H1 (cell line): ENCODE data around the gene RBM38. TPM values are rescaled to one million over a fixed set of nuclear protein-coding genes. Genes with fewer than 3 reads are reported as not detected.

Experiments
- CTCF ChIA-PET: fragments of 300-600 bp; sonication (Branson Sonifier 250); formaldehyde crosslinking; loops from one replicate; lab custom pipeline; 2021; ENCODE audit not compliant: partially characterized antibody; lab: Charles Lee
- POLR2A ChIA-PET: fragments of 300-600 bp; sonication (Branson Sonifier 250); formaldehyde crosslinking; loops from one replicate; lab custom pipeline; 2021; ENCODE audit warnings: inconsistent platforms; ENCODE audit not compliant: partially characterized antibody; lab: Charles Lee
- DNase-seq, 2 experiments: peaks; one replicate each; pipeline versions ENCODE4 v3.0.0 to v3.0.0-alpha.2; 2010 to 2022; ENCODE audit warnings: low spot score in 2 of 2, low read depth in 1 of 2, mixed read lengths in 1 of 2
- FAIRE-seq: peaks from 2 replicates; lab custom pipeline; 2011; peaks lifted over from hg19 to GRCh38; lab: Jason Lieb, UNC
- H2AFZ ChIP-seq: 2 replicates; pipeline ENCODE4 v1.8.1; 2012; ENCODE audit warnings: low read length, inconsistent platforms
- H2AK5ac ChIP-seq: 2 replicates; pipeline ENCODE4 v1.6.1; 2013; ENCODE audit warnings: low read depth, low read length
- H2BK120ac ChIP-seq: replicated peaks from 2 replicates; pipeline ENCODE3; 2013; ENCODE audit warnings: low read depth, low read length, inconsistent platforms
- H2BK12ac ChIP-seq: 2 replicates; pipeline ENCODE4 v1.6.1; 2013; ENCODE audit warnings: low read depth, low read length
- H2BK15ac ChIP-seq: 2 replicates; pipeline ENCODE4 v1.6.1; 2013; ENCODE audit warnings: low read length
- H2BK20ac ChIP-seq: 2 replicates; pipeline ENCODE4 v1.6.1; 2013; ENCODE audit warnings: low read length
- H2BK5ac ChIP-seq: 2 replicates; pipeline ENCODE4 v1.6.1; 2013; ENCODE audit warnings: low read depth, low read length
- H3K14ac ChIP-seq: 2 replicates; pipeline ENCODE4 v1.6.1; 2013; ENCODE audit warnings: inconsistent platforms; ENCODE audit not compliant: insufficient read length
- H3K18ac ChIP-seq: 2 replicates; pipeline ENCODE4 v1.6.1; 2013; ENCODE audit warnings: low read length; ENCODE audit errors: extremely low read depth
- H3K23ac ChIP-seq: 2 replicates; pipeline ENCODE4 v1.6.1; 2013; ENCODE audit warnings: inconsistent platforms; ENCODE audit not compliant: insufficient read length
- H3K23me2 ChIP-seq: 2 replicates; pipeline ENCODE4 v1.6.1; 2013; ENCODE audit warnings: low read depth, low read length
- H3K27ac ChIP-seq: 2 replicates; pipeline ENCODE4 v1.6.1; 2011; ENCODE audit warnings: low read depth, low read length, inconsistent platforms
- H3K27me3 ChIP-seq, 4 experiments: replicated peaks in 1 of 4; 1 replicate in 1 of 4; 2 replicates in 3 of 4; pipeline versions ENCODE4 v1.6.1 to v1.8.1; 2011 to 2013; ENCODE audit warnings: low read length in 3 of 4, mild to moderate bottlenecking in 3 of 4, inconsistent platforms in 2 of 4, mixed read lengths in 2 of 4, moderate library complexity in 1 of 4; ENCODE audit not compliant: control insufficient read depth in 3 of 4, insufficient read depth in 3 of 4; ENCODE audit errors: extremely low read depth in 1 of 4
- H3K36me3 ChIP-seq, 4 experiments: 2 replicates each; pipeline versions ENCODE4 v1.6.1 to v1.8.1; 2011 to 2013; ENCODE audit warnings: mild to moderate bottlenecking in 4 of 4, low read length in 3 of 4, moderate library complexity in 2 of 4, control low read depth in 1 of 4, inconsistent platforms in 1 of 4; ENCODE audit not compliant: insufficient read depth in 4 of 4, control insufficient read depth in 2 of 4
- H3K4ac ChIP-seq: replicated peaks from 2 replicates; pipeline ENCODE3; 2013; ENCODE audit warnings: low read length, low read depth, mixed read lengths, inconsistent platforms; ENCODE audit not compliant: insufficient read length
- H3K4me1 ChIP-seq, 4 experiments: replicated peaks in 1 of 4; 1 replicate in 1 of 4; 2 replicates in 3 of 4; pipeline versions ENCODE4 v1.6.1 to v1.8.1; 2011 to 2013; ENCODE audit warnings: low read length in 3 of 4, inconsistent platforms in 2 of 4, mixed read lengths in 1 of 4; ENCODE audit not compliant: insufficient read depth in 4 of 4, control insufficient read depth in 3 of 4
- H3K4me2 ChIP-seq, 2 experiments: 2 replicates each; pipeline versions ENCODE4 v1.6.1 to v1.8.1; 2011 to 2013; ENCODE audit warnings: low read depth in 2 of 2, low read length in 2 of 2, control low read depth in 1 of 2, inconsistent platforms in 1 of 2, mild to moderate bottlenecking in 1 of 2; ENCODE audit not compliant: insufficient read depth in 1 of 2
- H3K4me3 ChIP-seq, 4 experiments: fragments of 200-600, 300-600 bp in 1 of 4; sonication (generic), shearing (Covaris generic), sonication (Bioruptor Twin) in 1 of 4; 2 replicates each; pipeline versions ENCODE4 v1.5.1 to v1.8.1; 2011 to 2016; ENCODE audit warnings: low read length in 4 of 4, low read depth in 3 of 4, control low read depth in 2 of 4, inconsistent platforms in 2 of 4, mild to moderate bottlenecking in 2 of 4, mixed read lengths in 1 of 4, moderate library complexity in 1 of 4; ENCODE audit not compliant: insufficient read depth in 2 of 4; ENCODE audit errors: extremely low read depth in 1 of 4
- H3K56ac ChIP-seq: replicated peaks from 2 replicates; pipeline ENCODE3; 2013; ENCODE audit warnings: low read depth, mild to moderate bottlenecking, mixed read lengths, low read length, inconsistent platforms; ENCODE audit not compliant: insufficient read length
- H3K79me1 ChIP-seq: 2 replicates; pipeline ENCODE4 v1.6.1; 2013; ENCODE audit warnings: low read depth, low read length, control low read depth
- H3K79me2 ChIP-seq, 2 experiments: 2 replicates each; pipeline versions ENCODE4 v1.6.1 to v1.8.1; 2012 to 2013; ENCODE audit warnings: low read length in 2 of 2, mild to moderate bottlenecking in 2 of 2, inconsistent platforms in 1 of 2; ENCODE audit not compliant: insufficient read depth in 2 of 2, control insufficient read depth in 1 of 2
- H3K9ac ChIP-seq, 4 experiments: replicated peaks in 1 of 4; 1 replicate in 1 of 4; 2 replicates in 3 of 4; pipeline versions ENCODE4 v1.6.1 to v1.8.1; 2011 to 2013; ENCODE audit warnings: low read depth in 3 of 4, low read length in 3 of 4, control low read depth in 2 of 4, mild to moderate bottlenecking in 2 of 4, moderate library complexity in 2 of 4, inconsistent platforms in 1 of 4; ENCODE audit errors: extremely low read depth in 1 of 4
- H3K9me3 ChIP-seq, 2 experiments: 2 replicates each; pipeline versions ENCODE4 v1.6.1 to v1.8.1; 2012 to 2013; ENCODE audit warnings: mild to moderate bottlenecking in 2 of 2, moderate library complexity in 2 of 2, control low read depth in 1 of 2, inconsistent platforms in 1 of 2, low read depth in 1 of 2, low read length in 1 of 2, mixed read lengths in 1 of 2; ENCODE audit not compliant: insufficient read depth in 2 of 2
- H4K20me1 ChIP-seq, 2 experiments: replicated peaks in 1 of 2; 2 replicates each; pipeline versions ENCODE3 to v1.8.1; 2011 to 2013; ENCODE audit warnings: inconsistent platforms in 2 of 2, low read length in 2 of 2, mild to moderate bottlenecking in 1 of 2; ENCODE audit not compliant: insufficient read depth in 2 of 2, control insufficient read depth in 1 of 2
- H4K5ac ChIP-seq: 2 replicates; pipeline ENCODE4 v1.6.1; 2013; ENCODE audit warnings: low read length, low read depth, mixed read lengths, inconsistent platforms; ENCODE audit not compliant: insufficient read length
- H4K8ac ChIP-seq: 2 replicates; pipeline ENCODE4 v1.8.0; 2013; ENCODE audit warnings: mild to moderate bottlenecking, moderate library complexity, low read length, inconsistent platforms; ENCODE audit not compliant: insufficient read depth; ENCODE audit errors: extremely low read depth
- H4K91ac ChIP-seq: replicated peaks from 2 replicates; pipeline ENCODE3; 2013; ENCODE audit warnings: low read length, mixed read lengths, inconsistent platforms; ENCODE audit not compliant: insufficient read length
- ATF2 ChIP-seq: IDR thresholded peaks from 2 replicates; pipeline ENCODE4 v1.6.1; 2012; ENCODE audit warnings: low read length, inconsistent platforms
- CBX8 ChIP-seq: fragments of 300-800, 300-1000 bp; sonication (generic); IDR thresholded peaks from 2 replicates; pipeline ENCODE4 v1.7.1; 2016; ENCODE audit warnings: low read depth, low read length, borderline replicate concordance
- EZH2 ChIP-seq: fragments of 200-600 bp; sonication (generic); IDR thresholded peaks from 2 replicates; pipeline ENCODE4 v1.7.1; 2012; ENCODE audit warnings: low read depth, mild to moderate bottlenecking, moderate library complexity, low read length, inconsistent platforms; ENCODE audit not compliant: severe bottlenecking
- FOSL1 ChIP-seq: IDR thresholded peaks from 2 replicates; pipeline ENCODE4 v1.6.1; 2011; ENCODE audit warnings: mild to moderate bottlenecking, low read depth, low read length, moderate library complexity; ENCODE audit not compliant: insufficient read depth
- HDAC6 ChIP-seq: IDR thresholded peaks from one replicate; pipeline ENCODE4 v1.7.1; 2012; ENCODE audit warnings: low read depth, mild to moderate bottlenecking, inconsistent platforms, low read length, moderate library complexity
- KDM5A ChIP-seq: fragments of 200-600 bp; IDR thresholded peaks from 2 replicates; pipeline ENCODE4 v1.7.1; 2012; ENCODE audit warnings: mild to moderate bottlenecking, low read length, inconsistent platforms, mixed read lengths
- RNF2 ChIP-seq: fragments of 200-900, 300-1000 bp; sonication (generic); IDR thresholded peaks from 2 replicates; pipeline ENCODE4 v1.7.1; 2016; ENCODE audit warnings: borderline replicate concordance, low read depth, mild to moderate bottlenecking, antibody characterized with exemption, low read length; ENCODE audit not compliant: poor library complexity, severe bottlenecking; ENCODE audit errors: missing control alignments
- SIN3A ChIP-seq, 2 experiments: IDR thresholded peaks in 1 of 2; conservative IDR thresholded peaks in 1 of 2; 2 replicates each; pipeline ENCODE4 v1.6.1; 2011 to 2012; ENCODE audit warnings: low read length in 2 of 2, improper control_type of control experiment in 1 of 2, low read depth in 1 of 2, mild to moderate bottlenecking in 1 of 2
- SP4 ChIP-seq: IDR thresholded peaks from 2 replicates; pipeline ENCODE4 v1.6.1; 2012; ENCODE audit warnings: low read length, inconsistent platforms
- TCF12 ChIP-seq: IDR thresholded peaks from 2 replicates; pipeline ENCODE4 v1.6.1; 2011; ENCODE audit warnings: low read depth, mild to moderate bottlenecking, low read length
- WGBS, 2 experiments: shearing (Covaris generic) in 1 of 2; methylation state at CpG; one replicate each; pipeline versions ENCODE4 v1.1.6 to v1.1.7; 2013 to 2015; ENCODE audit warnings: low lambda C conversion rate in 2 of 2, mixed read lengths in 2 of 2, inconsistent platforms in 1 of 2, low coverage in 1 of 2, missing lambda C conversion rate in 1 of 2; ENCODE audit not compliant: insufficient replicate concordance in 2 of 2, insufficient coverage in 1 of 2, insufficient read length in 1 of 2; ENCODE audit errors: extremely low coverage in 1 of 2, missing lambda C conversion rate in 1 of 2; 5-methylcytosine and 5-hydroxymethylcytosine counted together
- polyA plus RNA-seq, 7 experiments: library from polyadenylated mRNA; depleted of rRNA in 3 of 7; stranded (reverse) in 5 of 7; unstranded in 2 of 7; fragments of >200 nt in 5 of 7; fragments of 200-250 nt in 2 of 7; gene quantifications; 1 replicate in 5 of 7; 2 replicates in 1 of 7; 4 replicates in 1 of 7; pipeline versions ENCODE4 v1.2.1 to v1.2.3, GENCODE V29; 2011 to 2013; ENCODE audit warnings: missing spikeins in 2 of 7, mixed read lengths in 2 of 7
- total RNA-seq: library from RNA; stranded (reverse); fragmentation: NEBNext Ultra II Directional; extraction: Animal tissue kit (Norgen Biotek cat#: 25700); gene quantifications from 2 replicates; pipeline ENCODE4 v1.2.1, GENCODE V29; 2021

Gene RBM38
- total and polyA plus RNA-seq, 2 of the 8 experiments (the other 6 are each of a cell fraction or from before 2014, with no cell fraction given), result 57.7 to 109 TPM

- no peak overlapping the region for H2BK15ac ChIP-seq
- 0 out of 7 replicates have a peak, but pooled peaks cover 0 to 3% (median 0%) of the 10 kb centered on the region in 4 experiments for H3K27me3 ChIP-seq
- no peaks in the 10 kb centered on the region for H3K9me3 ChIP-seq
- H4K91ac ChIP-seq, result no peak overlapping the region
- FAIRE-seq (no peak), DNase-seq (no peak)
- no peak overlapping the region for H2BK20ac ChIP-seq
- H4K20me1 ChIP-seq, result peaks cover 0 to 1% of the 10 kb centered on the region in 2 experiments
- H4K8ac ChIP-seq, result no peak overlapping the region
- 76% methylated on average over 13 of the region's 13 CpGs; no CpG with 5 or more reads in 1 of the 2 experiments for WGBS, 2 experiments
- H3K4me2 ChIP-seq, result no peak overlapping the region
- no peak overlapping the region for H3K56ac ChIP-seq
- H3K4me3 ChIP-seq, result no peak overlapping the region
- H3K36me3 ChIP-seq, result no peaks in the 10 kb centered on the region
- no peak overlapping the region for H2AK5ac ChIP-seq
- H3K4ac ChIP-seq, result no peak overlapping the region
- H2BK5ac ChIP-seq, result no peak overlapping the region
- H3K9ac ChIP-seq, result no peak overlapping the region; a peak in 2 of 7 replicates
- ChIA-PET CTCF (interaction anchor here (1.0 to 1.1 kb wide), 3 partner anchors 10 to 45 kb away, joined by 3 to 4 read pairs (median 3); no protein-coding TSS in a partner anchor), POLR2A (interaction anchor here (1.5 kb wide), 1 partner anchor 9 kb away, joined by 4 read pairs; no protein-coding TSS in a partner anchor)
- no peak overlapping the region for H4K5ac ChIP-seq
- H3K14ac ChIP-seq, result no peak overlapping the region
- no peak overlapping the region for H2BK12ac ChIP-seq
- H3K18ac ChIP-seq, result no peak overlapping the region
- H3K4me1 ChIP-seq, result peaks cover 0 to 2% (median 0%) of the 10 kb centered on the region in 4 experiments; a peak in 2 of 7 replicates
- H2BK120ac ChIP-seq, result no peak overlapping the region
- H3K79me1 ChIP-seq, result no peaks in the 10 kb centered on the region
- H3K27ac ChIP-seq, result no peak overlapping the region
- H3K23me2 ChIP-seq, result peaks cover 2% of the 10 kb centered on the region; the same call in 1 of the 2 replicates
- H2AFZ ChIP-seq, result no peak overlapping the region
- no peak overlapping the region for H3K23ac ChIP-seq
- no peaks in the 10 kb centered on the region for H3K79me2 ChIP-seq
- TF ChIP-seq FOSL1 (no peak), ATF2 (no peak), KDM5A (no peak), EZH2 (no peak), TCF12 (no peak), RNF2 (no peak), SIN3A (conservative IDR thresholded peaks at IDR 0.05 in 1 of 2, IDR thresholded peaks at IDR 0.05 in 1 of 2; ENCODE audit: low read depth in 1 of 2, low read length in 2 of 2) (no peak), SP4 (no peak), HDAC6 (no peak), CBX8 (no peak)
Observed at GRCh38 chr20:57450931-57451330, 59.7 kb downstream of the RBM38 start.
